Stimulated activated CD4-positive, alpha-beta T cell treated with anti-CD3 and anti-CD28 coated beads, Interleukin-15, amount 100 ng/mL, for 24 hours (primary cell): ENCODE data around the gene GNB1L.

ENCODE experiments used
- DNase-seq: peaks from one replicate; pipeline ENCODE4 v3.0.0-alpha.2; 2020

GNB1L gene

GRCh38 chr22:19875531-19876313 is 21.0 kb upstream of the GNB1L start:
- DNase-seq: no peak

GRCh38 chr22:19875061-19875530 is 20.4 kb upstream of the GNB1L start:
- DNase-seq: no peak

GRCh38 chr22:19874307-19875060 is 19.8 kb upstream of the GNB1L start:
- peak; percentile 57 for DNase-seq

DNA sequence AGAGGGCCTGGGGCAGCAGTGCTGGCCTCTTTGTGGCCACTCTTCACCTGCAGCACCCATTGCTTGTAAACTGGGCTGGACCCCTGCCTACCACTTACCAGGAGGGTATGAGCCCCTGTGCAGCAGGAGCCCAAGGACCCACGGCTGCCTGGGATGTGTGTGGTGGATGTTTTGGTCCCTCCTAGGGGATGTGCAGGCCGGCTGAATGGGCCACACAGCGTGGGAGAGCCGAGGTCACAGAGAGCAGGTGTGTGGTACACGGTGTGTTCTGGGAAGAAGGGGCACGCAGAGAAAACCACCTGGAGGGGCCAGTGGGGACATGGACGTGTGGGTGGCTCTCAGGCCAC is 19.3 kb upstream of the GNB1L start:
- DNase-seq: no peak

- no peak for DNase-seq
Measured at GRCh38 chr22:19873138-19873959, 18.7 kb upstream of the GNB1L start.

DNA sequence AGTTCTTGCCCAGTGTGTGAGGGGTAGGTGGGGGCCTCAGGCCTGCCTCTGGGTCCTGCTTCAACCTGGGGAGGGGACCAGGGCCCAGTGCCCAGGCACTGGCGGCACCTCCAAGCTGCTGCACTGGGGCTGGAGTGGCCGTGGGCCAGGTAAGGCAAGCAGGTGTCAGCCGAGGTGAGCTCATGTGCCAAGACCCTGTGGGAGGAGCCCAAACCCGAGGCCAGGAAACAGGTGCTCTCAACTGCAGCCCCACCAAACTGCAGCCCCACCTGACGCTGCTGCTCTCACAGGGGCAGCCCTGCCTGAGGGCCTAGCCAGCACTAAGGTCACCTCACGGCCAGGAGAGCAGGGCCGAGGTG is 18.1 kb upstream of the GNB1L start:
- DNase-seq: no peak

DNA sequence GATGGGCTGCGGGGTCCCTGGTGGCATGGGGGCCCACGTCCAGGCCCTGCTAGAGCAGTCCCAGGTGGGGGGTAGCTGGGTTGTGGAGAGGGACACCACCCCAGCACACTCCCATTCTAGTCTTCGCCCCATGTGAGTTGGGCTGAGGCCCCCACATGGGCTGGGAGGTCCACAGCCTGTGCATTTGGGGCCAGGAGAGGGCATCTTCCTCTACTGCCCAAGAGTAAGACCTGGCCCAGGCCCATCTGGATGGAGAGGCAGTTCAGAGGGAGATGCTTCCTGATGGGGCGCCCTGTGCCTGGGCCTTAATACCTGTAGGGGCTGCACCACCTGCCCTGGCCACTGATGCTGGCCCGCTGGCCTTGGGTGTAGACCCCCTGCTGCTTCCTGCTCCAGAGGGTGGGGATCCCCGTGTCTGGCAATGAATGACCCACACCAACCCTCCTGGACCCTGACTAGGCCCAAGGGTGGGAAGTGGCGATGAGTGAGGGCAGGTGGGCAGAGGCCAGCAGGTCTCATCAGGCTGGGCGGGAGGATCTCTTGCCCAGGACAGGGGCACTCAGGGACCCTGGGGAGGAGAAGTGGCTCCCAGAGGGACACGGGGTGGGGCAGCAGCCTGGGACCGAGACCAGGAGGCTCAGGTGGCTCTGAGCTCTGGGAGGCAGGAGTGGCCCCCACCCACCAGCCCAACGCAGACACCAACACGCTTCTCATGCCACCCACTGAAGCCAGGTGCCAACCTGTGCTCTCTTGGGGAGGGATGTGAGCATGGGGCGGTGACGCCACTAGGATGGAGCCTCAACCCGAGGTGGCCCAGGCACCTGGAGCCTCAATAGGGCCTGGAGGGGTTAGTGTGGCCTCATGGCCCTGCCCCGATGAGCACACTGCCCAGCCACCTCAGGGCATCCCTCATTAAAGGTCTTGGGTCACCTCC is 17.4 kb upstream of the GNB1L start:
- peak; percentile 1 for DNase-seq

- DNase-seq: peak; percentile 0
Measured at GRCh38 chr22:19871023-19871844, 16.6 kb upstream of the GNB1L start.

DNA sequence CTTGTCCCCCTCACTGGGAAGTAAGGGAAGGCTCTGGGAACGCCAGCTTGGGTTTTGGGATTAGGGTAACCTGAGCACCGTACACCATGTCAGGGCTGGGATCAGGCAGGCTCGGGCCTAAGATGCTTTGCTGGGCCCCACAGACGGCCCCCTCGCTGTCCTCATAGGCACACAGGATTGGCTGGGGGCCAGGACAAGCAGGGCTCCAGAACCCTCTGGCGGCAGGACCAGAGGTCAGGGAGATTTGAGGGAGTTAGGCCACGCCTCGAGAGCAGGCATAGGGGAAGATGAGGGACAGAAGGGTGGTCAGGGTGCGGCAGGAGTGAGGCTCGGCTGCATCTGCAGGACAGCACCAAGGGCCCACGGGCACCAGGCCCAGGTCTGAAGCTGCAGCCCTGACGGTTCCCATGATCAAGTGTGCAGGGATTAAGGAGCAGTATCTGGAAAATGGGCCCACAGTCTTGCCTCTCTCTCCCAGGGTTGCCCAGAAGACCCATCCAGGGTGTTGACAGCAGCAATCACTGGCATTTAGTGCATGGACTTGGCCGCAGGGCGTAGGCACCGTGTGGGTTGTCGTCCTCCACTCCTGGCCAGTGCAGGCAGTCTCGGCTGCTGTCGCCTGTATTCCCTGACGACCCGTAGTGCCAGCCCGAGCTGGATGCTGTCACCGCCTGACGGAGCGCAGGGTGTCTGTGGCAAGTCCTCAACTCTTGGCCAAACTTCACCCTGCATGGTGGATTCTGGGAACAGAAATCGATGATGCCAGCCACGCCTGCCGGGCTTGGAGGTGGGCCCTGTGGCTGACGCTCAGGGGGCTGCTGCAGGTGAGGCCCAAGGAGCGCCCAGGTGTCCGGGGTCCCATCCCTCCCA is 15.7 kb upstream of the GNB1L start:
- DNase-seq: no peak

DNA sequence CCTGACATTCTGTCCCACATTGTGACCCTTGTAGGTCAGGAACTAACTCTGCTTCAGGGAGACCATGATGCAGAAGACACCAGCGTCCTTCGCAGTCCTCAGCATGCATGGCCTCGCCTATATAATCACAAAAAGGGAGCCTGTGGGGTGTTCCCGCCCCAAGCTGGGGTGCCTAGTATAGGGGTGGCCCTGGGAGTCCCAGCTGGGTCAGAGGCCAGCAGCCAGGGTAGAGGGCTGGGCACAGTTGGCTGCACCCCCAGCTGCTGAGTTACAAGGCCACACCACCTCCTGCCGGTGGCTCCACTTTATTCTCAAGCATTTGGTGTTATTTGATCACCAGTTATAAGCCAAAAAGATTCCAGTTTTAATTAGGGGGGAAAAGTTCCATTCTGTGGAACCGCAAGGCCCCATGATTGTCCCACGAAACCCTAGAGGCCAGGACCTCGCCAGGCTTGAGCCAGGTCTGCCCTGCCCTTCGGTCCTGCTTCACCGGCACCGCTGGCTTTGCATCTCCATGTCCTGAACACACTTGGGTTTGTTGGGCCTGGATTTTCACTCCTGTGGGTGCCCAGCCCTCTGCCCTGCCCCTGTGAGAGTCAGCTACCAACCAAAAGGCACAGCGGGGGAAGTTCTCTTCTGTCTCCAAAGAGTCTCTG is 15.0 kb upstream of the GNB1L start:
- peak; percentile 0 for DNase-seq

GRCh38 chr22:19868773-19869471 is 14.2 kb upstream of the GNB1L start:
- DNase-seq: peak; percentile 1

DNA sequence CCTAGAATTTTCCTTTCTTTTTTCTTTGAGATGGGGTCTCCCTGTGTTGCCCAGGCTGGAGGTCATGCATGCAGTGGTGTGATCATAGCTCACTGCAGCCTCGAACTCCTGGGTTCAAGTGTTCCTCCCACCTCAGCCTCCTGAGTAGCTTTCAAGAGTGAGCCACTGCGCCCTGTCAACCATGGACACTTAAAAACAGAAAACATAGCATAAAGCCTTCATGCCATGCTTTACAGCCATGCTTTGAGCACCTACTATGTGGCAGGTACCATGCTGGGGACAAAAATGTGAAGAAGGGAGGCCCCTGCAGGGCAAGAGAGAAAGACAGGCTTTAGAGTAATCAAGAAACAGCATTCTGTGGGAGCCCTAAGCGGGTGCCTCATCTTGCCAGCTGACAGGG is 13.7 kb upstream of the GNB1L start:
- no peak for DNase-seq

GRCh38 chr22:19867617-19868016 is 12.9 kb upstream of the GNB1L start:
- no peak for DNase-seq

DNA sequence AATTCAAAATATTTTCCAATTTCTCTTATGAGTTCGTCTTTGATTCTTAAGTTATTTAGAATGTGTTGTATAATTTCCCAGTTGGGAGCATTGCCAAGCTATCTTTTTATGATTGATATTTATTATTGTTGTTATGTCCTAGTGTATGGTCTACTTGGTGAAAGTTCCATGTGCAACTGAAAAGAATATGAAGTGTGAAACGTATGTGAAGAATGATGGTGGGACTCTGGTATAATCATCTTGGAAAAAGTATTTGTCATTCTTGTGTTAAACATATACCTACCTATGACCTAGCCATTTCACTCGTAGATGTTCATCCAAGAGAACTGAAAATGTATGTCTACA is 12.0 kb upstream of the GNB1L start:
- no peak for DNase-seq

GRCh38 chr22:19865141-19865829 is 10.6 kb upstream of the GNB1L start:
- DNase-seq: no peak

GRCh38 chr22:19864538-19865106 is 9.9 kb upstream of the GNB1L start:
- no peak for DNase-seq

- DNase-seq: no peak
Measured at GRCh38 chr22:19863571-19863970, 8.9 kb upstream of the GNB1L start.

GRCh38 chr22:19862619-19863246 is 8.1 kb upstream of the GNB1L start:
- DNase-seq: no peak
